Stimulated activated naive CD8-positive, alpha-beta T cell treated with anti-CD3 and anti-CD28 coated beads, Interleukin-15, Interleukin-2, amounts not matched to agents 100 ng/mL and 50 ng/mL, for 24 hours (primary cell): ENCODE results near the gene CUX1.
A peak's percentile ranks its signal among the peaks of the same experiment; 100 is the strongest.
"Not testable (repeated sequence)": the region's sequence is repeated elsewhere in the genome, so short reads cannot be mapped to it uniquely, and the experiment has no call there.

Source experiments
- H3K27ac Mint-ChIP-seq: one replicate; pipeline ENCODE4 v1.8.0; 2021; ENCODE audit warnings: mild to moderate bottlenecking, mixed read lengths
- H3K27me3 Mint-ChIP-seq: one replicate; pipeline ENCODE4 v1.8.0; 2021; ENCODE audit warnings: mixed read lengths
- H3K36me3 Mint-ChIP-seq: one replicate; pipeline ENCODE4 v1.8.0; 2021; ENCODE audit warnings: low read depth, mixed read lengths
- H3K4me1 Mint-ChIP-seq: one replicate; pipeline ENCODE4 v1.8.0; 2021; ENCODE audit warnings: low read depth, mixed read lengths
- H3K4me3 Mint-ChIP-seq: one replicate; pipeline ENCODE4 v1.8.0; 2021; ENCODE audit warnings: mild to moderate bottlenecking, mixed read lengths
- H3K9me3 Mint-ChIP-seq: one replicate; pipeline ENCODE4 v1.8.0; 2021; ENCODE audit warnings: mixed read lengths

Gene CUX1

DNA sequence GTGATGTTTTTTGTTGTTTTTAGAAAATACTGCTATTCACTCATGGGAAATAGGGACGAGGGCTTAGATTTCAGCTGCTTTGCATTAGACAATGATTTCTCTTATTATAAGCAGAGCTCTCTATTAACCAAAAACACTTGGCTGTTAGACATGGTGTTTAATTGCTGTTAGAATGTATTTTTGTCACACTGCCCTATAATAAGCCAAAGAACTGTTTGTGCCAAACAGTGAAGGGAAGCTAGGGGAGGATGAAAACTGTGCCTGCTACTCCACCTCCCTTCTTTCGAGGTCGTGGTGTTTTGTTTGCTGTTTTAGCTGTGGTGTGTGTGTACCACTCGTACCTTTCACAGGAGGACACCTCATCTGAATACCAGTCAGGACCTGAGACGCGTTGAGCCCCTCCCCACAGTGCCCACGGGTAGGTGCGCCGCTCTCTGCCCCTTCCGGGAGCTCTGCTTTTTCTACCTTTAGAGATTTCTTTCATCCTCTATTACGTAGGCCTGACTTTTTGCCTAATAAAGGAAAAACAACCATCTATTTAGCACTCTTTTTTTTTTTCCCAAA lies 57.9 kb downstream of the CUX1 start:
- Mint-ChIP-seq H3K36me3 (no peaks in the 10 kb centered on the region), H3K27me3 (no peaks in the 10 kb centered on the region), H3K4me3 (no peak overlapping the region), H3K27ac (no peak overlapping the region), H3K4me1 (peaks cover 7% of the 10 kb centered on the region), H3K9me3 (no peaks in the 10 kb centered on the region)

DNA sequence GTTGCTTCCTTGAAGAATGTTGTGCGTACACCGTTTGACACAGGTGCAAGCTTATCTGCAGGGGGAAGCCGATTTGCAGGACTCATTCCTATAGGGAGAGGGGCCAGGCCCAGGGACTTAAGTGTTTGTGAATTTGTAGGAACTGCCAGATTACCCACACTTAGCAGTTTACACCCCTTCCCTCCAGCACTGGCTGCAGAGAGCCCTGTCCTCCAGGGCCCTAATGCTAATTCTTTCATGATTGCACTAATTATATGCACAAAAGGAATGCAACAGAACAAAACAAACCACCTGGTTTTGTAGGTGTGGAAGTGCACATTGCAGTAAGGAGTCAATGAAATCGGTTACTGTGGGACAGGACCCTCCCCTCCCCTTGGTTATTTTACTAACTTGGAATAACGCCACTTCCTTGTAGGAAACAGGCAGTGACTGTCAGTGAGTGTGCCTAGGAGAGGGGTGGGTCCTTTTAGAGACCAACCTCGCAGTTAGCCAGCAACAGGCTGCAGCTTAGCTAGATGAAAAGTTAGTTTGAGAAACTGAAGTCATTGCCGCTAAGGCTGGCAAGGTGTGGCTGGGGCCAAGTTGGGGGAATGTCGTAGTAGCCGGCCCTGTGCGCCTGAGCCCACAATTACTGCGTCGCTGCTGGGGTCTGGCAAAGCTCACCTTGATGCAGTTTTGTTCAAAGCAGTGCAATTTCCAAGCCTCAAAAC lies 60.6 kb downstream of the CUX1 start:
- H3K27me3 Mint-ChIP-seq, result no peaks in the 10 kb centered on the region
- H3K36me3 Mint-ChIP-seq, result no peaks in the 10 kb centered on the region
- no peak overlapping the region for H3K27ac Mint-ChIP-seq
- H3K4me3 Mint-ChIP-seq, result no peak overlapping the region
- no peaks in the 10 kb centered on the region for H3K9me3 Mint-ChIP-seq
- H3K4me1 Mint-ChIP-seq, result peaks cover 18% of the 10 kb centered on the region

DNA sequence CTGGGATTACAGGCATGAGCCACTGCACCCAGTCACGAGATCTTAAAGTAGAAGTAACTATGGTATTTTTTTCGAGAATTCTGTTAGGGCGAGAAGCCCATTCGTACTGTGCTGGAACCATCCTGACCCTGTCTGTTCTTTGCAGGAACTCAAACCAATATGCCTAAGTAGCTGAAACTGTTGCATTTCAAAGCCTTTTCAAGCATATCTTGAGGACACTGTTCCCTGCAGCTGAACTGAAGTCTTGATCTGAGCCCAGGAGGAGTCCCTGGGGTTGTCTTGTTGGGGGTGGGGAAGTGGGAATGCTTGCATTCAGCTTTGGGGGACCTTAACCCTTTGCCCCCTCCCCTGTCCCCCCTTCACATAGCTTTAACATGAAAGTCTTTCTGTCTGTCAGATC lies 61.5 kb downstream of the CUX1 start:
- H3K27me3 Mint-ChIP-seq, result no peaks in the 10 kb centered on the region
- H3K36me3 Mint-ChIP-seq, result no peaks in the 10 kb centered on the region
- peaks cover 19% of the 10 kb centered on the region for H3K4me1 Mint-ChIP-seq
- H3K9me3 Mint-ChIP-seq, result no peaks in the 10 kb centered on the region
- no peak overlapping the region for H3K4me3 Mint-ChIP-seq
- H3K27ac Mint-ChIP-seq, result no peak overlapping the region

DNA sequence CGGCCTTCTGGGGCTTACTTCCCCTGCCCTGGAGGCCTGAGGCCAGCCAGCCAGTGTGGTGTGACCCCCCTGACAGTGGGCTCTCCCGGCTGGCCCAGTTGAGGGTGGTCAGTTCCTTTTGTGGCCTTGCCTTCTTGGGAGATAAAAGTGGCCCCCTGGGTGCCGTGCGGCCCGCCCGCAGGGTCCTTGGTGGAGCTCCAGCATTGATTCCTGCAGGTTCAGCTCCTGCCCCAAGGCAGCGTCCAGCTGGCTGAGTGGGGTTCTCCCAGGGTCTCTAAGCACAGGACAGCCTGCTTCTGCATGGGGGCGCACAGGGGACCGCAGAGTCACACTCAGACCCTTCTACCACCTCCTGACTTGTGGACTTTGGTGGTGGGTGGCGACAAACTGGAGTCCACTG lies 62.1 kb downstream of the CUX1 start:
- Mint-ChIP-seq H3K9me3 (no peaks in the 10 kb centered on the region), H3K4me1 (peaks cover 25% of the 10 kb centered on the region), H3K27ac (no peak overlapping the region), H3K4me3 (no peak overlapping the region), H3K36me3 (no peaks in the 10 kb centered on the region), H3K27me3 (no peaks in the 10 kb centered on the region)

DNA sequence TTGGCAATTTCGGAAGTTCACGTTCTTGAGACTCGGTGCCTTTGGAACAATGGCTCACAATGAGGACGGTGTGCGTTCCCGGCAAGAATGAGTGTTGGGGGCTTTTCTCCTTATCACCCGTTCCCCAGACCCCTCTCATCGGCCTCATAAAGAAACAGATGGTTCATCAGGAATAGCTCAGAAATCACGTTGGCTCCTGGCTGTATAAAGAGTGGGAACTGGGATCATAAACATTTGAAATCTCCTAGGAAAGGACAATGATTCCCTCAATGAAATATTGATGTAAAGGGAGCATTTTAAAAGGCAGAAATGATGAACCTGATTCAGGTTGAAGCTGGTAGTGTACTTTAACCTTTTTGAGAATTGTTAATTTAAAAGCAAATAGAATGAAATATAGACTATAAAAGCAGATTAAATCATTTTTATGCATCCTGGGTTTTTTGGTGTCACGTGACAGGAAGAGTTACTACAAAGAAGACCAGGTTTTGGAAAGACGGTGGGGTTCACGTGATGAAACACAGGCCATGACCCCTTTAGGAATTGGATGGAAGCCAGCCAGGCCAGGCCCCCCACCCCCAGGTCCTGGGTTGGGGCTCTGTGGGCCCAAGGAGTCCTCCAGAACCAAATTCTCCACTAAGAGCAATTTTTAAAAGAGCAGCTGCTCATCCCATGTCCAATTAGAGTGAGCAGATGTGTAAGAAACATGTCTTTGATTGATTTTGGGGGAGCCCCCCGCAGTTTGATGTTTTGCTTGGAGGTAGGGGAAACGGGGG lies 63.0 kb downstream of the CUX1 start:
- Mint-ChIP-seq H3K27ac (no peak overlapping the region), H3K36me3 (no peaks in the 10 kb centered on the region), H3K4me3 (no peak overlapping the region), H3K9me3 (no peaks in the 10 kb centered on the region), H3K27me3 (no peaks in the 10 kb centered on the region), H3K4me1 (peaks cover 34% of the 10 kb centered on the region)

DNA sequence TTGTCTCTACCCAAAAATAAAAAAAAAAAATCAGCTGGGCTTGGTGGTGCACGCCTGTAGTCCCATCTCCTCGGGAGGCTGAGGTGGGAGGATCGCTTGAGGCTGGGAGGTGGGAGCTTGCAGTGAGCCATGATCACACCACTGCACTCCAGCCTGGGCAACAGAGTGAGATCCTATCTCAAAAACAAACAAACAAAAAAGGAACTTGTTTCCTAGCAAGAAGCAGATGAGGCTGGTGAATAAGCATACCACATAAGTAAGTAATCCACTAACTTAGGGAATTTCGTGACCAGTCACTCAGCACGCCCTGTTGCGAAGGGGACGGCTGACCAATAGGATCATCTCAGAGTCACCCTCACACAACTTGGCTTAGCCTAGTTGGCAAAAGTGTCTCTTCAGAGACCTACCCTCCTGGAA lies 64.6 kb downstream of the CUX1 start:
- peaks cover 46% of the 10 kb centered on the region for H3K4me1 Mint-ChIP-seq
- no peaks in the 10 kb centered on the region for H3K9me3 Mint-ChIP-seq

DNA sequence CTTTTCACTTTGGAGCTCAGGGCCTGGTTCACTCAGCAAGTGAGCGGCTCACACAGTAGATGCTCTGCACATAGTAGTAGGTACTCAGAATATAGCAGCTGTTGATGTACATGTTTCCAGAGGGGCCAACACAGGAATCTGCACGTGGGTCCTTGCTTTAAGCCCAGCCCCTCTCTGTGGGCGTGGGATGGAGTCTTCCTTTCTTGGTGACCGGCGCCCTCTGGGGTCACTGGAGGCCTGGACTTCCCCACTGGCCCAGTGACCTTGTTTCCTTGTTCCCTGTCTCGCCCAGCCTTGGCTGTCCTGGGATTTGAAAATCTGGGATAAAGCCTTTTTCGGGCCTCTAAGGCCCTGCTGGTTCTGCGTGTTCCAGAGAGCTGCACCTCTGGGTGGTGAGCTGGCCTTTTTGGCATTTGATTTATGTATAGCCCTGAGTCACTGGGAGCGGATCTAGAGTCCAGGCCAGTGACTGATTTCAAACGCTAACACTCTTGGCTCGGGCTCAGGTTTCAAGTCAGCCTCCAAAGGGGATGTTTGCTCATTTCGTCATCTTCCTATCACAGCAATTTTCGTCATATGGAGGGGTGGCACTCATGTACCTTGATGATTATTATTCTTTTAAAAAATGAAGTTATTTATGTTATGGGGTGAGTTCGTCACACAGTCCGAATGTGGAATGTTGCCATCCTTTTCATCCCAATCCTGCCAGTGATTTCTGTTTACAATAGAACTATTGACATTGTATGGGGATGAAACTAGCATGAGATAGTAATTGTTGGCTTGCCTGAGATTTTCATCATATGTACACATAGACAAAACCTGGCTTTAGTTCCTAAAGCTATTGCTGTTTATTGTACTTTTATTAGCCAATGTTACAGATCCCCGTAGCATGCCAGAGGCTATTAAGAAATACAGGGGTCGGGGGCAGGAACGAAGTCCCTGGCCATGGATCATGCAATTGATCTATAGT lies 65.5 kb downstream of the CUX1 start:
- Mint-ChIP-seq H3K27me3 (no peaks in the 10 kb centered on the region), H3K9me3 (no peaks in the 10 kb centered on the region), H3K4me1 (peaks cover 47% of the 10 kb centered on the region), H3K36me3 (no peaks in the 10 kb centered on the region), H3K4me3 (no peak overlapping the region), H3K27ac (no peak overlapping the region)

More for the DNA sequence above, 64.6 kb downstream of the CUX1 start:
- no peaks in the 10 kb centered on the region for H3K27me3 Mint-ChIP-seq
- H3K4me3 Mint-ChIP-seq, result no peak overlapping the region
- H3K27ac Mint-ChIP-seq, result no peak overlapping the region
- H3K36me3 Mint-ChIP-seq, result no peaks in the 10 kb centered on the region

DNA sequence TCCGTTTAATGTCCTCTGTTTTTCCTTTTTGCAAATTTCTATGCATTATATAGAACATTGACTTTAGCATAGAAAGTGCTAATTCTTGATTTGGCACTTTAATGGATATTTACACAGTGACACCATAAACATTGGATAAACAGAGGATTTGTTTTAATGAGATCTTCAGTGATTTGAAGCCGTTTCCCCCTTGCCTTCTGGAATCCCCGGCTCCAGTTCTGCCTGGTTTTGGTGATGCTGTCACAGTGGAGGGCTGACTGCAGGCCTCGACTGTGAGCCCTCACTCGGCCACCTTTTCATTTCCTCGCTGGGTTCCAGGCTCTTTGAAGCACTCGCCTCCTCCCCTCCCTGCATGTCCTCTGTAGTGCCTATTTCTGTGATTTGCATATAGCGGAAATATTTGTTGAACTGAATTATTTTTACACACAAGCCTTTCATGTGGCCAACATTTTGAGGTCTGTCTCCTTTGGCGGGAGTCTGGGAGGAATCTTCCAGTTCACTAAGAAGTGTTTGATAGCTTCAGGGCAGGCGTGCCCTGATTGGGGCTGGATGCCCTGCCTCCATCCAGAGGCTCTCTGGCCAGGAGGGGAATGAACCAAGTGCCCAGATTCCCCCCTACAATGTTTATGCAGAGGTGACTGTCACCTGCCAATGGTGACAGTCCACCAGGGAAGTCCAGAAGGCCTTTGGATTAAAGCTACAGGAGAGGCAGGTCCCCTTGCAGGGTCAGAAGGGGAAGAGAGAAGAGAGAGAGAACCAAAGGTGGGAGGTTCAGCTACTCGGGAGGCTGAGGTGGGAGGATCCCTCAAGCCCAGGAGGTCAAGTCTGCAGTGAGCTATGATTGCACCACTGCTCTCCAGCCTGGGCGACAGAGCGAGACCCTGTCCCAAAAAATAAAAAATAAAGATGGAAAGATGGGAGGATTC lies 67.5 kb downstream of the CUX1 start:
- Mint-ChIP-seq H3K4me3 (no peak overlapping the region), H3K27me3 (no peaks in the 10 kb centered on the region), H3K4me1 (peaks cover 50% of the 10 kb centered on the region), H3K27ac (peak overlapping the region; percentile 43), H3K36me3 (no peaks in the 10 kb centered on the region), H3K9me3 (no peaks in the 10 kb centered on the region)

DNA sequence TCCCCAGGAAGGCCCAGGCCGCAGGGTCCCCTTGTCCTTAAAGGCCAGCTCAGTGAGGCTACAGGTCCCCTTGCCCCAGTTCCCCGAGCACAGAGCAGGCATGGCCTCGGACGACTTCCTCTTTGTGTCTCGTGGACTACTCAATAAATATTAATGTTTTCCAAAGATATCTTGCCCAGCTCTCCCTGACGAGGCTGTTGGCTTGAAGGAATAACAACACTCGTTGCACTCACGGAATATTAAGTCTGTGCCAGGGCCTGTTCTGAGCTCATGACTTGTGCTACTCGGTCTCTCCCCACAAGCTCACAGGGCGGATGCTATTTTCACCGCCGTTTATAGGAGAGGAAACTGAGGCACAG lies 68.2 kb downstream of the CUX1 start:
- no peak overlapping the region for H3K27ac Mint-ChIP-seq
- no peaks in the 10 kb centered on the region for H3K36me3 Mint-ChIP-seq
- no peak overlapping the region for H3K4me3 Mint-ChIP-seq

DNA sequence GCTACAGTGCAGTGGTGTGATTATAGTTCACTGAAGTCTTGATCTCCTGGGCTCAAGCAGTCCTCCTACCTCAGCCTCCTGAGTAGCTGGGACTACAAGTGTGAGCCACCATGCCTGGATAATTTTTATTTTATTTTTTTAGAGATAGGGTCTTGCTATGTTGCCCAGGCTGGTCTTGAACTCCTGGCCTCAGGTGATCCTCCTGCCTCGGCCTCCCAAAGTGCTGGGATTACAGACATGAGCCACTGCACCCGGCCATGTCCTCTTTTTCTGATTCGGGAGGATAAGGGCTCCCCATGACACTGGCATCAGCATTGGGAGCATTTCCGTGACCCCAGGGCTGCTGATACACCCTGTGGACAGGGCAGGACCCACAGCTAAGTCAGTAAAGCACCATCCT lies 69.9 kb downstream of the CUX1 start:
- H3K4me3 Mint-ChIP-seq, result not testable (repeated sequence)

More for the DNA sequence above, 68.2 kb downstream of the CUX1 start:
- H3K9me3 Mint-ChIP-seq, result no peaks in the 10 kb centered on the region
- peaks cover 43% of the 10 kb centered on the region for H3K4me1 Mint-ChIP-seq
- H3K27me3 Mint-ChIP-seq, result no peaks in the 10 kb centered on the region

DNA sequence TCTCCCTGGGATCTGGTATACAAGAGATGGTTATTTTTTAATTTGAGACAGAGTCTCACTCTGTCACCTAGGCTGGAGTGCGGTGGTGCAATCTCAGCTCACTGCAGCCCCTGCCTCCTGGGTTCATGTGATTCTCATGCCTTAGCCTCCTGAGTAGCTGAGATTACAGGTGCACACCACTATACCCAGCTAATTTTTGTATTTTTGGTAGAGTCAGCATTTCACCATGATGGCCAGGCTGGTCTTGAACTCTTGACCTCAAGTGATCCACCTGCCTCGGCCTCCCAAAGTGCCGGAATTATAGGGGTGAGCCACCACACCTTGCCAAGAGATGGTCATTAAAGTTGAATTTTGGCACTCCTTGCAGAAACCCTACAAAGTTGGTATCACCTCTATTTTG lies 71.1 kb downstream of the CUX1 start:
- not testable (repeated sequence) for H3K27me3 Mint-ChIP-seq, H3K27ac Mint-ChIP-seq, H3K4me3 Mint-ChIP-seq, H3K9me3 Mint-ChIP-seq, H3K36me3 Mint-ChIP-seq
- peaks cover 33% of the 10 kb centered on the region for H3K4me1 Mint-ChIP-seq

More for the DNA sequence above, 69.9 kb downstream of the CUX1 start:
- not testable (repeated sequence) for H3K27ac Mint-ChIP-seq, H3K9me3 Mint-ChIP-seq, H3K27me3 Mint-ChIP-seq, H3K36me3 Mint-ChIP-seq
- H3K4me1 Mint-ChIP-seq, result peaks cover 33% of the 10 kb centered on the region

DNA sequence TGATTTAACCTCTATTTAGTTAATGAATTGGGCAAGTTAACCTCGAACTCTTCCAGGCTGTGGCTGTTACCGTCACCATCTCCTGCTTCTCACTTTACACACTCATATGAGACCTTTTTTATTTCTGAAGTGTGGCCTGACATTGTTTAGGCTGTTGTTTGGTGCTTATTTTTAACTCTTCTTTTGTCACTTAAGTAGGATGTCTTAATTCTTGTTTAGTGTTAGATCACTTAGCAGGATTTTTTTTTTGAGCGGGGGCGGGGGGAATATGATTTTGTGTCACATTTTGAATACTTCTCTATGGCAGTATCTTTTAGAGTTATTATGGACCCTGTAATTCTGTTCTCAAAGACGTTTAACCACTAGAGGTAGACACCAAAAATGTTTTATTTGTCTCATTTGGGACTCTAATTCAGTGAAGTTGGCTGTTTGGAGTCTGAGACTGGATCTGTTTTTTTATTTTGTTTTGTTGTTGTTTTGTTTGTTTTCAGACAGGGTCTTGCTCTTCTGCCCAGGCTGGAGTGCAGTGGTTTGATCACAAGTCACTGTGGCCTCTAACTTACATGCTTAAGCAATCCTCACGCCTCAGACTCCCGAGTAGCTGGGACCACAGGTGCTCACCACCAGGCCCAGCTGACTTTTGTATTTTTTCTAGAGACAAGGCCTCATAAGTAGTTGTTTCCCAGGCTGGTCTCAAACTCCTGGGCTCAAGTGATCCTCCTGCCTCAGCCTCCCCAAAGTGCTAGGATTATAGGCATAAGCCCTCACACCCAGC lies 73.5 kb downstream of the CUX1 start:
- Mint-ChIP-seq H3K4me1 (peaks cover 14% of the 10 kb centered on the region), H3K27me3 (no peaks in the 10 kb centered on the region), H3K4me3 (no peak overlapping the region), H3K36me3 (no peaks in the 10 kb centered on the region), H3K27ac (no peak overlapping the region), H3K9me3 (no peaks in the 10 kb centered on the region)

DNA sequence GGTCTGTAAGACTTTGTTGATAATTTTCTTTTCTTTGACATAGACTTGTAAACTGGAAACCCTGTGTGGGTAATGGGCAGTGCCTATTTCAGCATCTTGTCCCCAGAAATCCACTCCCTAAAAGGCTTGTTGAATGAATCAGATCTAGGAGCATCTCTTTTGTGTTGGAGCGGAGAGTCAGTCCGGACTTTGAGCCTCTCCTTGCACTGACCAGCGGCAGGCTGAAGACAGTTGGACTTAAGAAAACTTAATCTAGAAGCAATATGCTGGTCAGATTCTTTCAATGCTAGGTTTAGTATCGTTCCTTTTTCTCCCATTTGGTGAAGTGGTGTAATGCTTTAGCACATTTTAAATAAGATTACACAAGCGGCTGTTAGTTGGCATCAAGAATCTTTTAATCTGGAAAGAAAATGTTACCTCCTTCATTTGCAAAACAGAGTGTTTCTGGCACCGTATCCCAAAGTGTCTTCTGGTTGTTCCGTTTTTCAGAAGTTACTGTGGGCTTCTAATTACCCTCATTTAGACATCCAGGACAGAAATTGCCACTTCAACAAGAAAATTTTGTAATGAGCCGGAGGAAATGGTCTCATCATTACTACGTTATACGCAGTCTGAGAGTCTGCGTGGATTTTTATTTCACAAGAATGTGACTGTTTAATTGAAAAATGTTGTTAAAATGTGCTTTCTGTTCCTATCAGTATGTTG lies 74.7 kb downstream of the CUX1 start:
- Mint-ChIP-seq H3K4me1 (peaks cover 9% of the 10 kb centered on the region), H3K36me3 (no peaks in the 10 kb centered on the region), H3K4me3 (no peak overlapping the region), H3K27me3 (no peaks in the 10 kb centered on the region), H3K9me3 (no peaks in the 10 kb centered on the region), H3K27ac (no peak overlapping the region)
